Inferior parietal cortex (tissue), 1 donor: ENCODE measurements around the gene MLN.

ENCODE experiments used
- DNase-seq: peaks from one replicate; pipeline ENCODE4 v3.0.0-alpha.2; 2016; ENCODE audit errors: extremely low spot score

MLN gene

GRCh38 chr6:33788694-33789549, 14.9 kb downstream of the MLN start, which contains the start of gene LEMD2:
TSS of gene LEMD2 (minus strand) at chr6:33789130. CDS start at chr6:33789116, 14 bp downstream.
- DNase-seq = peak; percentile 91

- peak; percentile 43 for DNase-seq
These were observed 15.7 kb downstream of the MLN start for GRCh38 chr6:33787954-33788693.

GRCh38 chr6:33787346-33787953, 16.4 kb downstream of the MLN start:
- DNase-seq = no peak

- no peak for DNase-seq
These were observed 17.1 kb downstream of the MLN start for GRCh38 chr6:33786736-33787135.

- no peak for DNase-seq
These were observed 18.0 kb downstream of the MLN start for GRCh38 chr6:33785778-33786177.

- DNase-seq = peak; percentile 42
These were observed 19.0 kb downstream of the MLN start for GRCh38 chr6:33784787-33785186.

- no peak for DNase-seq
These were observed 19.9 kb downstream of the MLN start for GRCh38 chr6:33783781-33784520.

GRCh38 chr6:33782561-33782960, 21.2 kb downstream of the MLN start:
- no peak for DNase-seq

- DNase-seq = no peak
These were observed 22.4 kb downstream of the MLN start for GRCh38 chr6:33781131-33781975.

GRCh38 chr6:33779895-33780294, 23.9 kb downstream of the MLN start:
- no peak for DNase-seq

- no peak for DNase-seq
These were observed 24.5 kb downstream of the MLN start for GRCh38 chr6:33779290-33779689.

- no peak for DNase-seq
These were observed 25.2 kb downstream of the MLN start for GRCh38 chr6:33778444-33779121.

GRCh38 chr6:33777398-33778388, 26.1 kb downstream of the MLN start:
- DNase-seq = no peak

- no peak for DNase-seq
These were observed 27.0 kb downstream of the MLN start for GRCh38 chr6:33776764-33777163.

GRCh38 chr6:33776186-33776585, 27.6 kb downstream of the MLN start:
- no peak for DNase-seq

GRCh38 chr6:33774774-33775173, 29.0 kb downstream of the MLN start:
- no peak for DNase-seq

GRCh38 chr6:33772902-33773472, 30.8 kb downstream of the MLN start:
- no peak for DNase-seq

- DNase-seq = no peak
These were observed 31.5 kb downstream of the MLN start for GRCh38 chr6:33772082-33772830.
